HG02571 (cell line): ENCODE measurements around the gene ITSN2.
"Not testable (repeated sequence)": the region's sequence is repeated elsewhere in the genome, so short reads cannot be mapped to it uniquely, and the experiment has no call there.

Experiments used
- ATAC-seq: cut with Tn5 transposase; IDR thresholded peaks from one replicate; pipeline ENCODE4 v1.9.1; 2021; ENCODE audit warnings: mild to moderate bottlenecking, moderate library complexity; ENCODE audit not compliant: unreplicated experiment

ITSN2 gene

GRCh38 chr2:24365051-24365450 is 4.7 kb upstream of the ITSN2 start:
- no peak for ATAC-seq

GRCh38 chr2:24363301-24363700 is 3.0 kb upstream of the ITSN2 start:
- no peak for ATAC-seq

GRCh38 chr2:24362253-24362652 is 1.9 kb upstream of the ITSN2 start:
- ATAC-seq = no peak

GRCh38 chr2:24360963-24361330 is 611 bp upstream of the ITSN2 start:
- no peak for ATAC-seq

GRCh38 chr2:24359129-24360049 is 947 bp downstream of the ITSN2 start:
- peak; percentile 9 for ATAC-seq

GRCh38 chr2:24357767-24358166 is 2.6 kb downstream of the ITSN2 start:
- not testable (repeated sequence) for ATAC-seq

GRCh38 chr2:24357115-24357514 is 3.2 kb downstream of the ITSN2 start:
- ATAC-seq = not testable (repeated sequence)

GRCh38 chr2:24354957-24355356 is 5.4 kb downstream of the ITSN2 start:
- no peak for ATAC-seq

- no peak for ATAC-seq
Measured at GRCh38 chr2:24354395-24354794, 5.9 kb downstream of the ITSN2 start.

- ATAC-seq = no peak
Measured at GRCh38 chr2:24353973-24354372, 6.4 kb downstream of the ITSN2 start.

- ATAC-seq = no peak
Measured at GRCh38 chr2:24353364-24353763, 7.0 kb downstream of the ITSN2 start.

- ATAC-seq = no peak
Measured at GRCh38 chr2:24352664-24353063, 7.7 kb downstream of the ITSN2 start.

GRCh38 chr2:24351981-24352380 is 8.4 kb downstream of the ITSN2 start:
- no peak for ATAC-seq

- no peak for ATAC-seq
Measured at GRCh38 chr2:24351627-24351938, 8.8 kb downstream of the ITSN2 start.

- ATAC-seq = no peak
Measured at GRCh38 chr2:24350826-24351626, 9.3 kb downstream of the ITSN2 start.

- ATAC-seq = no peak
Measured at GRCh38 chr2:24349097-24349496, 11.2 kb downstream of the ITSN2 start.

GRCh38 chr2:24345937-24346336 is 14.4 kb downstream of the ITSN2 start:
- no peak for ATAC-seq

GRCh38 chr2:24343225-24343882 is 17.0 kb downstream of the ITSN2 start:
- no peak for ATAC-seq

GRCh38 chr2:24342110-24342910 is 18.0 kb downstream of the ITSN2 start:
- peak; percentile 59 for ATAC-seq

GRCh38 chr2:24339856-24340262 is 20.5 kb downstream of the ITSN2 start:
- no peak for ATAC-seq

GRCh38 chr2:24339098-24339497 is 21.2 kb downstream of the ITSN2 start:
- not testable (repeated sequence) for ATAC-seq
